GM19438 (cell line): ENCODE results near the gene FKBP2.

Source experiments
- ATAC-seq: cut with Tn5 transposase; IDR thresholded peaks from one replicate; pipeline ENCODE4 v1.9.1; 2021; ENCODE audit warnings: low read depth; ENCODE audit not compliant: unreplicated experiment

Gene FKBP2

DNA sequence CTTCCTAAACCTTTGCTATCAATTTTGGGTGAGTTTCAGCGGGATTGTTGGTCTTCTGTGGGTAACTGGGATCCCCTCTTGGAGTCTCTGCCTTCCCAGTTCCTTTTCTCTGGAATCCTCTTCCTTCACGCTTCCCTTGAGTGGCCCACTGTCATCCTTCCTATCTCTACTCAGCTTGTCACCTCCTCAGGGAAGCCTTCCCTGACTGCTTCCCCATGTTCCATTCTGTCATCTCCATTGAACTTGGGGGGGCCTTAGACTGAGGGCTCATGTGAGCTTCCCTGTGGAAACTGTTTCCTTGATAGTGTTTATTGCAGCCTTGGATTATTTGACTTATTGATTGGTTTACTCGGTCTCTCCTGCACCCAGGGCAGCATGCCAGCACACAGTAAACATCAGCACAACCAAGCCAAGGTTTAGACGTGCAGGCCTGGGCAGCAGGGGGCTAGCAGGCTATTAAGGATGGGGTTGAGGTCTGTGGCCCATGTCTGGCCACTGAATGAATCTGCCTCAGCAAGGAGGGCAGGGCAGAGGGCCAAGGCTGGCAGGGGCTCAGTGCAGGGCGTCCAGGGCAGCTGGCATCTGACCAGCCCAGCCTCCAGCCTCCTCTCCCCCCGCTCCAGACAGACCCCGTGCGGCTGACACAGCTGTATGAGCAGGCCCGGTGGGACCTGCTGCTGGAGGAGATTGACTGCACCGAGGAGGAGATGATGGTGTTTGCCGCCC is 22.1 kb upstream of the FKBP2 start:
- ATAC-seq, result no peak

DNA sequence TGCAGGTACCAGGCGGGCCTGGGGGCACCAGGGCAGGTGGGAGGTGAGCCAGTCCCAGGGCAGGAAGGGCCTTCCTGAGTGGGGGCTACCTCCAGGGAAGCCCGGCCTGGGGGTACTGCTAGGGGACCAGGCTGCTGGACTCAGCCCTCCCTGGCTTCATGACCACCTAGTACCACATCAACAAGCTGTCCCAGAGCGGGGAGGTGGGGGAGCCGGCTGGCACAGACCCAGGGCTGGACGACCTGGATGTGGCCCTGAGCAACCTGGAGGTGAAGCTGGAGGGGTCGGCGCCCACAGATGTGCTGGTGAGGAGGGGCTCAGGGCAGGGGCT is 21.6 kb upstream of the FKBP2 start:
- no peak for ATAC-seq

GRCh38 chr11:64219755-64220154 is 21.1 kb upstream of the FKBP2 start:
- no peak for ATAC-seq

GRCh38 chr11:64220271-64220670 is 20.6 kb upstream of the FKBP2 start:
- ATAC-seq, result no peak

DNA sequence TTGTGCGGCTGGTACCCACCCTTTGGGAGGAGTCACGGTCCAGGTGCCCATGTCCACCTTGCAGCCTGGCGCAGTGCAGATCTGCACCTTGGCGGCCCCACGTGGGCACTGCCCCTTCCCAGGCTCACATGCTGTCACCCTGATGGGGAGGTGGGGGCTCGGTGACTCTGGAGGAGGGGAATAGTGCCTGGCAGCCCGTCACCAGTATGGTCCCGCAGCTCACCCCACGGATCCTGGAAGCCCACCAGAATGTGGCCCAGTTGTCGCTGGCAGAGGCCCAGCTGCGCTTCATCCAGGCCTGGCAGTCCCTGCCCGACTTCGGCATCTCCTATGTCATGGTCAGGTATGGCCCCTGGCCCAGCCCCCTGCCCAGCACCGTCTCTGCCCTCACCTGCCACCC is 20.1 kb upstream of the FKBP2 start:
- ATAC-seq, result no peak

DNA sequence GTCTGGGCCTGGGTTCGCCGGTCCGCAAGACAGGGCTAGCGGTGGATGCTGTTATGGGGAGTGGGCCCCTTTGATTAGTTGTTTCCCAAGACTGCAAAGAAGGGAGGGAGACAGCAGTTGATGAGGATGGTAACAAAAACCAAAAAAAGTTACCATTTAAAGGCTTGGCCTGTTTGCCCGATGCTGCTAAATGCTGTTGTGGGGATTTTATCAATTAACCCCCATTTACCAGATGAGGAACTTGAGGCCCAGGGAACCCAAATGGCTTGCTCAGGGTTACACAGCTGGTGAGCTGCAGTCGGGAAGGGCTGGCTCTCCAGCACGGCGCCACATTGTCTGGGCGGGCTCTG is 18.3 kb upstream of the FKBP2 start:
- ATAC-seq, result no peak

DNA sequence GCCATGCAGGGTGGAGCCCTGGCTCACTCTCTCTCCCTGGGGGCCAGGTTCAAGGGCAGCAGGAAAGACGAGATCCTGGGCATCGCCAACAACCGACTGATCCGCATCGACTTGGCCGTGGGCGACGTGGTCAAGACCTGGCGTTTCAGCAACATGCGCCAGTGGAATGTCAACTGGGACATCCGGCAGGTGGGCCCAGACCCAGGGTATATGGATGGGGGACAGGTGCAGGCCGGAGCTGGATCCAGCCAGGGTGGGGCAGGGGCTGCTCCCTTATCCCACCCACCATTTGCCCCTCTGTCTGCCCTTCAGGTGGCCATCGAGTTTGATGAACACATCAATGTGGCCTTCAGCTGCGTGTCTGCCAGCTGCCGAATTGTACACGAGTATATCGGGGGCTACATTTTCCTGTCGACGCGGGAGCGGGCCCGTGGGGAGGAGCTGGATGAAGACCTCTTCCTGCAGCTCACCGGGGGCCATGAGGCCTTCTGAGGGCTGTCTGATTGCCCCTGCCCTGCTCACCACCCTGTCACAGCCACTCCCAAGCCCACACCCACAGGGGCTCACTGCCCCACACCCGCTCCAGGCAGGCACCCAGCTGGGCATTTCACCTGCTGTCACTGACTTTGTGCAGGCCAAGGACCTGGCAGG is 17.8 kb upstream of the FKBP2 start:
- no peak for ATAC-seq

DNA sequence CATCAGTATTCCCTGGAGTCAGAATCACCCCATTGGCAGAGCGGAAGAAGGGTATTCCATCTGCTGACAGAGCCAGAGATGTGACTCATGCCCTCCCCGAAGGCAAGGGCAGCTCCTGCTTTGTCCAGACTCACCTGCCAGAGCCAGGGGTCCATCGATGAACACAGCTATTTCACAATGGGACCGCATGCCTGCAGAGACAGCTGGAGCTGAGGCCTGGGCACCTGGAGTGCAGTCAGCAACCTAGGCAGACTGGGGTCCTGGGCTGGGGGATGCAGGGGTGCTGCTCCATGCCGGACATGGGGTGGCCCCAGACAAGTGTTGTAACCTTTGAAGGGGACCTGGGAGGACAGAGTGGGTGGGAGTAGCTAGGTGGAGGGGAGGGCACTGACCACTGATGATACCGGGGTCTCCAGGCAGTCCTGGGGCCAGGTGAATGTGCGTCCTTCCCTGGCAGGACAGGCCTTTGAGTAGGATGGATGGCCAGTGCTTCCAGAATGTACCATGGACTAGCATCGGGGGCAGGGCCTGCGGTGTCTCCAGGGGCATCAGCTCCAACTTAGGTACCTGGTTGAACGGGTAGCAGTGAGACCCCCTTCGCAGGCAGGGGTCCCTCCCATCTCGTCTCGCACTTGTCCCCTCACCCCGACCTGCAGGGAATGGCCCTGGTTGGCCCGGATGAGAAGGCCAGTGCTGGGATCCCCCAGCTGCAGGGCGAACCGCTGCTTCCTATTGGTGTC is 16.6 kb upstream of the FKBP2 start:
- no peak for ATAC-seq

DNA sequence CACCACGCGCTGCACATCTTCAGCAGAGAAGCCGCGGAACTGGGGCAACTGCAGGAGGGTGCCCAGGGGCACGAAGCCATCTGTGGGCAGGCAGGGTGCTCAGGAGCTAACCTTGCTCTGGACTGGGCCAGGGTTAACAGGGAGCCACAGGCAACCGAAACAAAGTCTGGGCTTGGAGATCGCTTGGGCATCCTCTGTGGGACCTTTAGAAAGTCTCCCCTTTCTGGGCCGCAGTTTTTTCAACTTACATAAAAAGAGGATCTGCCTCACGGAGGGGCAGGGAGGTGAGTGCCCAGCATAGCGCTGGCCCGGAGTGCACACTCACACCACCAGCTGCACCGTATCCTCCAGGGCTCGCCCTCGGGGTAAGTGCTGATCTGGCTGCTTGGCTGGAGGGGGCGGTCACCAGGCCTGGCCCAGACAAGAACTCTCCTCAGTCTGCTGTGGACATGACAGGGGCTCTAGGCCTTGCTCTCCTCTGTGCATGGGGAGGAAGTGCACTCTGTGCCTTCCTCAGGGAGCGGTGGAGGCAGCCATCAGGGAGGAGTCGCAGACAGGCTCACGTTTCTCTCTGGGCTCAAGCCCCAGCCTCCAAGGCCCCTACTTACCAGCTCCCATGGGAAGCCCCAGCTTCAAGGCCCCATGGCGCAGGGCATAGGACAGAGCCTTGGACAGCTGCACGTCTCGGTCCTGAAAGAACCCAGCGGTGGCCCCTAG is 15.8 kb upstream of the FKBP2 start:
- ATAC-seq, result no peak

DNA sequence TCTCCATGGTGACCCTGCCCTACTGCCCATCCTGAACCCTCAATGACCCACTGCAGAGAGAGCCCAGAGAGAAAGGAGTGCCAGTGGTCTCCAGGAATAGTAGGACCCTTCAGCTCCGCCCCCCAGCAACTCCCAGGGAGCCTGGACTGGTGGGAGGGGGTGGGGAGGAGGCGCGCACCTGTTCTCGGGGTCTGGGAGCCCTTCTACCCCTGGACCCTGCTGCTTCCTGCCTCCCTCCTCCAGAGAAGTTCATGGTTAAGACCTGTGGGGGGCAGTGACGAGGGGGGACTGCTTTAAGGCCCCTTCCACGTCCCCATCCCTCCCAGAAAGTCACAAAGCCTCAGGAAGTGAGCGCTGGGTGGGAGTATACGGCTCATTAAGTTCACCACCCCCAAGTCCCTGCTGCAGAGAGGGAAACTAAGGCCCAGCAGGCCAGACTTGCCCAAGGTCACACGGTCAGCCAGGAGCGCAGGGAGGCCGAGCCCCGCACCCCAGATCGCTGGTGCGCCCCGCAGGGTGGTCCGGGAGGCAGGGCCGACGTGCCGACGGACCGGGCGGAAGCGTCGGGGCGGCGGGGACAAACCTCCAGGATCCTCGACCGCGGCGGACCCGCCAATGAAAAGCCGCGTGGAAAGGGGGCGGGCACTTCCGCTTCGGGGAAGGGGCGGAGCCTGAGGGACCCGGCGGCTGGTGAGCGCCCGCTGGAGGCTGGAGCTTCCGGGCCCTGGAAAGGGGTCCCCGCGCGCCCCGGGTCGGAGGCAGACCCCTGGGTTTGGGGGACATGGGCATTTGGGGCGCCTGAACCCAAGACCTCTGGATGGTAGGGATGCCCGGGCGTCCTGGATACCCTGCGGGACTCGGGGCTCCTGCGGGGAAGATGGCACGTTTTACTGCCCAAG is 15.0 kb upstream of the FKBP2 start, which contains the start of the genes NUDT22 and TRPT1:
NUDT22 (plus strand) TSS at position 667 of the 899 bp plus-strand sequence. CDS start 379 bp downstream, outside the sequence.
TRPT1 (minus strand) TSS at position 579 of the 899 bp plus-strand sequence; CDS start at position 253, 326 bp downstream.
- ATAC-seq, result peak; percentile 39

DNA sequence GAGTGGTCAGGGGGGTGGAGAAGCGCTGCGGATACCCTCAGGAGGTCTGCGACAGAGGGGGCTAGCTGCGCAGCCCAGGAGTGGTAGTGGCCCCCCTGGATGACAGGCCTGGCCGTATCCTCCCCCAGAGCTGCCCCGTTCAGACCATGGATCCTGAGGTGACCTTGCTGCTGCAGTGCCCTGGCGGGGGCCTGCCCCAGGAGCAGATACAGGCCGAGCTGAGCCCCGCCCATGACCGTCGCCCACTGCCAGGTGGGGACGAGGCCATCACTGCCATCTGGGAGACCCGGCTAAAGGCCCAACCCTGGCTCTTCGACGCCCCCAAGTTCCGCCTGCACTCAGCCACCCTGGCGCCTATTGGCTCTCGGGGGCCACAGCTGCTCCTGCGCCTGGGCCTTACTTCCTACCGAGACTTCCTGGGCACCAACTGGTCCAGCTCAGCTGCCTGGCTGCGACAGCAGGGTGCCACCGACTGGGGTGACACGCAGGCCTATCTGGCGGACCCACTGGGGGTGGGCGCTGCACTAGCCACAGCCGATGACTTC is 14.3 kb upstream of the FKBP2 start:
- ATAC-seq, result no peak

- ATAC-seq, result no peak
These were observed 13.4 kb upstream of the FKBP2 start for GRCh38 chr11:64227405-64227956.

DNA sequence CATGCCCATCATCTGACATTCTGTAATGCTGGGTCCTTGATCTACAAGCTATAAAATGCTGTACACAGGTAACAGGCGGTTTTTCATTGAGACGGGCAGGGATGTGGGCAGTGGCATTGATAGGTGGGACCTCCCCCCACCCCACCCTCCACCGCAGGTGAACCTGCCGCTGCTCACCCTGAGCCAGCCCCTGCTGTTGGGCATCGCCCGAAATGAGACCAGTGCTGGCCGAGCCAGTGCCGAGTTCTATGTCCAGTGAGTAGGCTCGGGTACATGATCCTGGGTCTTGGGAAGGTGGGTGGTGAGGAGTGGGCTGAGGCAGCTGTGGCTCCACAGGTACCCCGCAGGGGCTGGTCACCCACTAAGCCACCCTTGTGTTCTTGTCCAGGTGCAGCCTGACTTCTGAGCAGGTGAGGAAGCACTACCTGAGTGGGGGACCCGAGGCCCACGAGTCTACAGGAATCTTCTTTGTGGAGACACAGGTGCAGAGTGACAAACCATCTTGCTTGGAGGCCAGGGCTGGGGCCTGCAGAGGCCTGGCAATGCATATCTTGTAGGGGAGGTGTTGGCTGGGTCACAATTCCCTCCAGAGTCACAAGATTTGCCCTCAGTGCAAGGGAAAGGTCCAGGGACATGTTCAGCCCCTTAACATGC is 11.7 kb upstream of the FKBP2 start:
- ATAC-seq, result no peak

DNA sequence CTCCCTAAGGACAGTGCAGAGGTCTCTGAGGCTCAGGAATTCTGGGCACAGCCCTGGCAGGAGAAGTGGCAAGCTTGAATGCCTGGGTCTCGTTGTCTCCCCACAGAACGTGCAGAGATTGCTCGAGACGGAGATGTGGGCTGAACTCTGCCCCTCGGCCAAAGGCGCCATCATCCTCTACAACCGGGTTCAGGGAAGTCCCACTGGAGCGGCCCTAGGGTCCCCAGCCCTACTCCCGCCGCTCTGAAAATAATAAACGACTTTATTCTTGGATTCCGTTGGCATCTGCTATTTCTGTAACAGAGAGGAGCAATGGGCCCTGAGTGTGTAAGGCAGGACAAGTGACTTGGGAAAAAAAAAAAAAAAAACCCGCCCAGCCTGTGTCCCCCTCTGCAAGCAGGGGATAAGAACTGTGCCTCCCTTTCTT is 11.1 kb upstream of the FKBP2 start:
- ATAC-seq, result no peak

- peak; percentile 46 for ATAC-seq
These were observed 10.5 kb upstream of the FKBP2 start, which contains the start of gene DNAJC4 for GRCh38 chr11:64230171-64230984. Gene DNAJC4 (plus strand): TSS chr11:64230548. CDS start chr11:64230855, 307 bp downstream.

DNA sequence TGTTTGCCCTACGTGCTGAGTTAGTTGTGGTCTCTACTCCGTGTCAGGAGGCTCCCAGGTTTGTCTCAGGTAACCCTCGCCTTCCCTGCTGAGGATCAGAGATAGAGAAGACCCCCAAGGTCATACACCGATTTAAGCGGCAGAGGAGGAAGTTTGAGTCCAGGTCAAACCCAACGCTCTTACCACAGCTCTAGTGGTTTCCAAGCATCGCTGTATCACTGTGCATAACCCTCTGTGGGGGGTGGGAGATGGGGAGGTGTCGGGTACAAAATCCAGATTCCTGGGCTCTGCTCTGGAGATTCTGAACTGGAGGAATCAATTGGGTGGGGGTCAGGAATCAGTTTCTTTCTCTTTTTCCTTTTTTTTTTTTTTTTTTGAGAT is 9.9 kb upstream of the FKBP2 start:
- no peak for ATAC-seq

DNA sequence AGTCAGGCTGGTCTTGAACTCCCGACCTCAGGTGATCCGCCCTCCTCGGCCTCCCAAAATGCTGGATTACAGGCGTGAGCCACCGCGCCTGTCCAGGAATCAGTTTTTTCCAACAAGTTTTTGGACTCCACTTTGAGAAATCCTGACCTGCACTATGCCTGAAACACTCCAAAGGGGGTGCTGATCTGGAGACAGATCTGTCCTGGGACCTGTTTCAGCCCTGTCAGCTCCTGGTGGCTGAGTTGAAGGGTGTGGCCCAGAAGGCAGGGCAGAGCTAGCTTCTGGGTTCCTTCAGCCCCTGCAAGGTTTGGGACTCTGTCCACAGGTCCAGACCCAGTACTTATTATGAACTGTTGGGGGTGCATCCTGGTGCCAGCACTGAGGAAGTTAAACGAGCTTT is 9.3 kb upstream of the FKBP2 start:
- no peak for ATAC-seq
